HCT116 (cell line): ENCODE results near the gene PLEKHG1. TPM values are rescaled to one million over a fixed set of nuclear protein-coding genes. Genes with fewer than 3 reads are reported as not detected.

ENCODE experiments used
- ATAC-seq: fragments of 200-7000 bp; cut with Tn5 transposase; 2 replicates; pipeline ENCODE4 v1.9.1; 2020; ENCODE audit warnings: mild to moderate bottlenecking, moderate library complexity
- BruUV-seq: library from RNA; stranded (reverse); fragments of 400-500 nt; replicated peaks from 2 replicates; lab custom pipeline; 2021; lab: Mats Ljungman, UMichigan
- CTCF ChIA-PET: fragments of 300-600 bp; sonication (Branson Sonifier 250); formaldehyde crosslinking; loops from one replicate; lab custom pipeline; 2021; ENCODE audit warnings: antibody characterized with exemption; lab: Charles Lee
- POLR2A ChIA-PET: fragments of 300-600, 350-600 bp; sonication (Branson Sonifier 250); formaldehyde crosslinking; loops from one replicate; lab custom pipeline; 2021; ENCODE audit warnings: antibody characterized with exemption; lab: Charles Lee
- RAD21 ChIA-PET, 2 experiments: fragments of 300-600 bp; sonication (Branson Sonifier 250); formaldehyde crosslinking; loops; one replicate each; lab custom pipeline; 2023; ENCODE audit warnings: low total read pairs in 2 of 2; ENCODE audit not compliant: uncharacterized antibody in 2 of 2, unreplicated experiment in 2 of 2, low non-redundant PET in 1 of 2; lab: Charles Lee
- DNase-seq: peaks from one replicate; pipeline ENCODE4 v3.0.0-alpha.2; 2010; ENCODE audit warnings: low read depth, low spot score
- H2AFZ ChIP-seq: fragments of 200-600 bp; shearing (Covaris generic), sonication (generic); 2 replicates; pipeline ENCODE4 v1.6.1; 2017; ENCODE audit warnings: low read depth, mixed run types, mixed read lengths, antibody characterized with exemption, low read length; ENCODE audit not compliant: poor library complexity, severe bottlenecking
- H3K27ac ChIP-seq: 2 replicates; pipeline ENCODE4 v1.5.1; 2012; ENCODE audit warnings: low read depth, low read length
- H3K27me3 ChIP-seq: fragments of 200-600 bp; sonication (generic); 2 replicates; pipeline ENCODE4 v1.6.1; 2016; ENCODE audit warnings: mixed run types, low read length, mixed read lengths; ENCODE audit not compliant: insufficient read depth
- H3K36me3 ChIP-seq, 2 experiments: fragments of 200-500 bp in 1 of 2; fragments of 200-600 bp in 1 of 2; sonication (Bioruptor generic) in 1 of 2; sonication (generic) in 1 of 2; 2 replicates each; pipeline versions ENCODE4 v1.5.1 to v1.6.1; 2014 to 2016; ENCODE audit warnings: low read length in 2 of 2, inconsistent platforms in 1 of 2, mixed read lengths in 1 of 2, mixed run types in 1 of 2; ENCODE audit not compliant: insufficient read depth in 2 of 2, control insufficient read depth in 1 of 2
- H3K4me1 ChIP-seq, 2 experiments: fragments of 200-600 bp in 1 of 2; sonication (generic) in 1 of 2; 2 replicates each; pipeline versions ENCODE4 v1.5.1 to v1.6.1; 2012 to 2017; ENCODE audit warnings: low read length in 2 of 2, inconsistent platforms in 1 of 2, mild to moderate bottlenecking in 1 of 2, mixed read lengths in 1 of 2, mixed run types in 1 of 2, moderate library complexity in 1 of 2; ENCODE audit not compliant: insufficient read depth in 2 of 2, control insufficient read depth in 1 of 2
- H3K4me2 ChIP-seq: fragments of 200-600 bp; sonication (generic); 2 replicates; pipeline ENCODE4 v1.6.1; 2017; ENCODE audit warnings: mixed run types, low read length, mixed read lengths
- H3K4me3 ChIP-seq, 2 experiments: fragments of 200-600 bp in 1 of 2; sonication (generic) in 1 of 2; replicated peaks in 1 of 2; 2 replicates each; pipeline ENCODE4 v1.5.1; 2011 to 2016; ENCODE audit warnings: low read length in 2 of 2, control low read depth in 1 of 2, low read depth in 1 of 2, mild to moderate bottlenecking in 1 of 2, mixed read lengths in 1 of 2, mixed run types in 1 of 2
- H3K79me2 ChIP-seq: fragments of 200-600 bp; sonication (generic); 2 replicates; pipeline ENCODE4 v1.6.1; 2017; ENCODE audit warnings: mild to moderate bottlenecking, mixed run types, low read length, moderate library complexity, mixed read lengths; ENCODE audit not compliant: insufficient read depth
- H3K9ac ChIP-seq: fragments of 200-600 bp; sonication (generic); 2 replicates; pipeline ENCODE4 v1.6.1; 2016; ENCODE audit warnings: low read length, mixed read lengths
- H3K9me2 ChIP-seq: fragments of 200-600 bp; sonication (generic), shearing (Covaris generic); 2 replicates; pipeline ENCODE4 v1.6.1; 2017; ENCODE audit warnings: mixed run types, mild to moderate bottlenecking, moderate library complexity; ENCODE audit not compliant: insufficient read depth
- H3K9me3 ChIP-seq, 2 experiments: fragments of 200-500 bp in 1 of 2; fragments of 200-600 bp in 1 of 2; sonication (Bioruptor generic) in 1 of 2; sonication (generic) in 1 of 2; 2 replicates each; pipeline ENCODE4 v1.6.1; 2014 to 2017; ENCODE audit warnings: low read length in 2 of 2, mixed read lengths in 2 of 2, inconsistent platforms in 1 of 2, low read depth in 1 of 2, mild to moderate bottlenecking in 1 of 2, mixed run types in 1 of 2, moderate library complexity in 1 of 2; ENCODE audit not compliant: control insufficient read depth in 1 of 2, insufficient read depth in 1 of 2
- H4K20me1 ChIP-seq: fragments of 200-600 bp; sonication (generic), shearing (Covaris generic); 2 replicates; pipeline ENCODE4 v1.6.1; 2017; ENCODE audit warnings: mixed run types, mild to moderate bottlenecking, moderate library complexity; ENCODE audit not compliant: insufficient read depth
- CEBPB ChIP-seq: IDR thresholded peaks from 2 replicates; pipeline ENCODE4 v1.6.1; 2012; ENCODE audit warnings: low read depth
- EGR1 ChIP-seq: IDR thresholded peaks from 2 replicates; pipeline ENCODE4 v1.6.1; 2012; ENCODE audit warnings: low read depth
- ELF1 ChIP-seq: IDR thresholded peaks from 2 replicates; pipeline ENCODE4 v1.6.1; 2012; ENCODE audit warnings: low read depth, borderline replicate concordance
- EZH2 ChIP-seq: fragments of 200-600 bp; sonication (generic); IDR thresholded peaks from 2 replicates; pipeline ENCODE4 v1.6.1; 2017; ENCODE audit warnings: antibody characterized with exemption, mixed run types
- FOSL1 ChIP-seq: IDR thresholded peaks from 2 replicates; pipeline ENCODE4 v1.6.1; 2012; ENCODE audit warnings: low read depth
- JUND ChIP-seq: IDR thresholded peaks from 2 replicates; pipeline ENCODE4 v1.6.1; 2012
- POLR2A ChIP-seq: IDR thresholded peaks from 2 replicates; pipeline ENCODE4 v1.7.0; 2011; ENCODE audit warnings: borderline replicate concordance; ENCODE audit not compliant: insufficient read depth, insufficient read length; ENCODE audit errors: extremely low read depth
- POLR2AphosphoS5 ChIP-seq: IDR thresholded peaks from 2 replicates; pipeline ENCODE4 v1.6.1; 2011; ENCODE audit warnings: mild to moderate bottlenecking, low read depth, low read length, moderate library complexity
- RAD21 ChIP-seq: IDR thresholded peaks from 2 replicates; pipeline ENCODE4 v1.6.1; 2012; ENCODE audit warnings: low read depth, mild to moderate bottlenecking
- SIN3A ChIP-seq: IDR thresholded peaks from 2 replicates; pipeline ENCODE4 v1.6.1; 2012; ENCODE audit warnings: low read depth
- SP1 ChIP-seq: IDR thresholded peaks from 2 replicates; pipeline ENCODE4 v1.6.1; 2012; ENCODE audit warnings: low read depth
- SRF ChIP-seq: IDR thresholded peaks from 2 replicates; pipeline ENCODE4 v1.6.1; 2012; ENCODE audit warnings: low read depth
- ZFX ChIP-seq: fragments of 450-650 bp; IDR thresholded peaks from 2 replicates; pipeline ENCODE4 v1.6.1; 2017
- ZNF274 ChIP-seq: fragments of 200-500 bp; sonication (Bioruptor generic); IDR thresholded peaks from 2 replicates; pipeline ENCODE4 v1.6.1; 2014; ENCODE audit warnings: mild to moderate bottlenecking, low read depth, low read length, inconsistent platforms
- intact Hi-C: fragments of 100-400 bp; cut with micrococcal nuclease; formaldehyde crosslinking; loops from 2 replicates; pipeline ENCODE4 v1.10.0; 2022
- total RNA-seq: library from RNA; stranded (reverse); gene quantifications from one replicate; pipeline ENCODE4 v1.2.1, GENCODE V29; 2021; ENCODE audit not compliant: unreplicated experiment
- TF ChIP-seq, protein P1 (sequence below): IDR thresholded peaks from 2 replicates; pipeline ENCODE4 v1.6.1; 2012; ENCODE audit warnings: low read depth
- TF ChIP-seq, protein P2 (sequence below): IDR thresholded peaks from 2 replicates; pipeline ENCODE4 v1.6.1; 2012
- TF ChIP-seq, protein P3 (sequence below), 3 experiments: fragments of 200-600 bp in 1 of 3; sonication (generic) in 1 of 3; IDR thresholded peaks in 2 of 3; conservative IDR thresholded peaks in 1 of 3; 2 replicates each; pipeline ENCODE4 v1.5.1; 2012 to 2017; ENCODE audit warnings: low read depth in 2 of 3, low read length in 2 of 3, antibody characterized with exemption in 1 of 3, borderline replicate concordance in 1 of 3, control low read depth in 1 of 3, mild to moderate bottlenecking in 1 of 3, mixed read lengths in 1 of 3, mixed run types in 1 of 3, moderate library complexity in 1 of 3; ENCODE audit not compliant: insufficient read depth in 1 of 3

Gene PLEKHG1
- total RNA-seq, 1 experiment from 2014 or later = 10.4 TPM

DNA sequence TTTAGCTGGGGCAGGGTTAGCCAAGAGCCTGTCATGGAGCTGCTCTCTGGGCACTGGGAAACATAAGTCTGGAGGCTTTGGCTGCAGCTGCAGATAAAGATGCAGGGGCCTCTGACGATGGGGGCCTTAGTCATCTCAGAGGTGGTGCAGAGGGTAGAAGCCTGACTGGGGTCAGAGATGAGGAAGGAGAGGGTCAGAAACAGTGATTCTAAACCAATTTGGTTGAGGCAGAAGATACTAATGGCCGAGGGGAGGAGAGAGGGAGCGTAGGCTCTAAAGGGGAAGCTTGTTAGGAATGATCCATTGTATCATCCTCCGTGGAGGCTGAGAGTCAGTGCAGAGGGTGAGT lies 33.8 kb downstream of the PLEKHG1 start:
- no peaks in the 10 kb centered on the region for H4K20me1 ChIP-seq
- POLR2A ChIA-PET = no interaction called here
- no peaks in the 10 kb centered on the region for H3K36me3 ChIP-seq
- RAD21 ChIA-PET = no interaction called here
- no peaks in the 10 kb centered on the region for H3K79me2 ChIP-seq
- H3K9me3 ChIP-seq = no peaks in the 10 kb centered on the region
- DNase-seq (no peak), ATAC-seq (no peak)
- no peak overlapping the region for H3K4me3 ChIP-seq
- no peaks in the 10 kb centered on the region for H3K27me3 ChIP-seq
- no peak overlapping the region for H3K9ac ChIP-seq
- CTCF ChIA-PET = no interaction called here
- H3K4me2 ChIP-seq = no peak overlapping the region
- H3K27ac ChIP-seq = no peak overlapping the region
- H3K9me2 ChIP-seq = no peaks in the 10 kb centered on the region
- H2AFZ ChIP-seq = no peak overlapping the region
- H3K4me1 ChIP-seq = no peaks in the 10 kb centered on the region
- intact Hi-C loops = no loop called here
- TF ChIP-seq EZH2 (no peak), EGR1 (no peak), SRF (no peak), SP1 (no peak), RAD21 (no peak), ZFX (no peak), SIN3A (no peak), FOSL1 (no peak), CEBPB (no peak), POLR2AphosphoS5 (no peak), JUND (no peak), ELF1 (no peak), POLR2A (no peak), ZNF274 (no peak)
- TF ChIP-seq, protein P1, sequence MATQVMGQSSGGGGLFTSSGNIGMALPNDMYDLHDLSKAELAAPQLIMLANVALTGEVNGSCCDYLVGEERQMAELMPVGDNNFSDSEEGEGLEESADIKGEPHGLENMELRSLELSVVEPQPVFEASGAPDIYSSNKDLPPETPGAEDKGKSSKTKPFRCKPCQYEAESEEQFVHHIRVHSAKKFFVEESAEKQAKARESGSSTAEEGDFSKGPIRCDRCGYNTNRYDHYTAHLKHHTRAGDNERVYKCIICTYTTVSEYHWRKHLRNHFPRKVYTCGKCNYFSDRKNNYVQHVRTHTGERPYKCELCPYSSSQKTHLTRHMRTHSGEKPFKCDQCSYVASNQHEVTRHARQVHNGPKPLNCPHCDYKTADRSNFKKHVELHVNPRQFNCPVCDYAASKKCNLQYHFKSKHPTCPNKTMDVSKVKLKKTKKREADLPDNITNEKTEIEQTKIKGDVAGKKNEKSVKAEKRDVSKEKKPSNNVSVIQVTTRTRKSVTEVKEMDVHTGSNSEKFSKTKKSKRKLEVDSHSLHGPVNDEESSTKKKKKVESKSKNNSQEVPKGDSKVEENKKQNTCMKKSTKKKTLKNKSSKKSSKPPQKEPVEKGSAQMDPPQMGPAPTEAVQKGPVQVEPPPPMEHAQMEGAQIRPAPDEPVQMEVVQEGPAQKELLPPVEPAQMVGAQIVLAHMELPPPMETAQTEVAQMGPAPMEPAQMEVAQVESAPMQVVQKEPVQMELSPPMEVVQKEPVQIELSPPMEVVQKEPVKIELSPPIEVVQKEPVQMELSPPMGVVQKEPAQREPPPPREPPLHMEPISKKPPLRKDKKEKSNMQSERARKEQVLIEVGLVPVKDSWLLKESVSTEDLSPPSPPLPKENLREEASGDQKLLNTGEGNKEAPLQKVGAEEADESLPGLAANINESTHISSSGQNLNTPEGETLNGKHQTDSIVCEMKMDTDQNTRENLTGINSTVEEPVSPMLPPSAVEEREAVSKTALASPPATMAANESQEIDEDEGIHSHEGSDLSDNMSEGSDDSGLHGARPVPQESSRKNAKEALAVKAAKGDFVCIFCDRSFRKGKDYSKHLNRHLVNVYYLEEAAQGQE = no peak
- TF ChIP-seq, protein P2, sequence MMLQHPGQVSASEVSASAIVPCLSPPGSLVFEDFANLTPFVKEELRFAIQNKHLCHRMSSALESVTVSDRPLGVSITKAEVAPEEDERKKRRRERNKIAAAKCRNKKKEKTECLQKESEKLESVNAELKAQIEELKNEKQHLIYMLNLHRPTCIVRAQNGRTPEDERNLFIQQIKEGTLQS = no peak
- TF ChIP-seq, protein P3, sequence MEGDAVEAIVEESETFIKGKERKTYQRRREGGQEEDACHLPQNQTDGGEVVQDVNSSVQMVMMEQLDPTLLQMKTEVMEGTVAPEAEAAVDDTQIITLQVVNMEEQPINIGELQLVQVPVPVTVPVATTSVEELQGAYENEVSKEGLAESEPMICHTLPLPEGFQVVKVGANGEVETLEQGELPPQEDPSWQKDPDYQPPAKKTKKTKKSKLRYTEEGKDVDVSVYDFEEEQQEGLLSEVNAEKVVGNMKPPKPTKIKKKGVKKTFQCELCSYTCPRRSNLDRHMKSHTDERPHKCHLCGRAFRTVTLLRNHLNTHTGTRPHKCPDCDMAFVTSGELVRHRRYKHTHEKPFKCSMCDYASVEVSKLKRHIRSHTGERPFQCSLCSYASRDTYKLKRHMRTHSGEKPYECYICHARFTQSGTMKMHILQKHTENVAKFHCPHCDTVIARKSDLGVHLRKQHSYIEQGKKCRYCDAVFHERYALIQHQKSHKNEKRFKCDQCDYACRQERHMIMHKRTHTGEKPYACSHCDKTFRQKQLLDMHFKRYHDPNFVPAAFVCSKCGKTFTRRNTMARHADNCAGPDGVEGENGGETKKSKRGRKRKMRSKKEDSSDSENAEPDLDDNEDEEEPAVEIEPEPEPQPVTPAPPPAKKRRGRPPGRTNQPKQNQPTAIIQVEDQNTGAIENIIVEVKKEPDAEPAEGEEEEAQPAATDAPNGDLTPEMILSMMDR (IDR thresholded peaks at IDR 0.05 in 2 of 3, conservative IDR thresholded peaks at IDR 0.05 in 1 of 3; ENCODE audit: borderline replicate concordance in 1 of 3, insufficient read depth in 1 of 3, low read depth in 2 of 3, low read length in 2 of 3) = no peak
- no TSS peak for BruUV-seq
